Measurements from ENCODE around the gene MMP23B. TPM values are rescaled to one million over a fixed set of nuclear protein-coding genes. Genes with fewer than 3 reads are reported as not detected.

MMP23B gene
- polyA plus RNA-seq, 3 donors = 0.21 to 1.5 (median 0.24) TPM

DNA sequence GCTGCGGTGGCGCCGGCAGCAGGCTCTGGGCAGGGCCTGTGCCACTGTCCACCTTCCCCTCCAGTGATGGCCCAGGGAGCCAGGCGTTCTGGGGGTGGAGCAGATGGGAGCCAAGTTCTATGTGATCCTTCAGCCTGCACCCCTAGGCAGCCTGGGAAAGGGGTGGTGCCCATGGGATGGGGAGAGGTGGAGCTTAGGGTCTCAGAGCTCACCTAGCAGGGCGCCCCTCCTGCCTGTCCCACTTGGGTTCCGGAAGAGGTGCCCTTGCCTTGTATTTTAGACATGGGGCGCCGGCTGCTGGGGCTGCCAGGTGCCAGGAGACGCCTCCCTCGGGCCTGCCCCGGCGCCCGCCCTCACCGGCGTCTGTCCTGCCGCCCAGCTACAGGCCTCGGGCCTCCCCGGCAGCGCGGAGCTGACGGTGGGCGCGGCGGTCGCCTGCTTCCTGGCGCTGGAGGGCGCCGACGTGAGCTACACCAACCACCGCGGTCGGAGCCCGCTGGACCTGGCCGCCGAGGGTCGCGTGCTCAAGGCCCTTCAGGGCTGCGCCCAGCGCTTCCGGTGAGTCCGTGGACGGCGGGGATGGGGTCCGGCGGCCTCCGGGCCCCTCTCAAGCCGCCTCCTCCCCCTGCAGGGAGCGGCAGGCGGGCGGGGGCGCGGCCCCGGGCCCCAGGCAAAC, 3.1 kb upstream of the MMP23B start:
- intact Hi-C loops (cut with micrococcal nuclease) = no loop called here
- 28% methylated on average over 47 of the region's 53 CpGs for whole genome bisulfite sequencing (ENCODE audit: insufficient coverage)
- Histone ChIP-seq H3K79me2 (ENCODE audit: insufficient read depth, low read length) (no peaks in the 10 kb centered on the region), H3K4me2 (replicated peaks; ENCODE audit: extremely low read depth, low read length, poor library complexity, severe bottlenecking) (no peak overlapping the region), H4K20me1 (ENCODE audit: insufficient read depth, low read length) (no peaks in the 10 kb centered on the region), H3K9ac (ENCODE audit: insufficient read depth, low read length, poor library complexity, severe bottlenecking) (no peak overlapping the region), H3K4me1 (ENCODE audit: control insufficient read depth in 1 of 2, insufficient read depth in 2 of 2, low read length in 2 of 2) (peaks cover 3 to 9% of the 10 kb centered on the region in 2 donors), H3K4me3 (replicated peaks in 1 of 3; ENCODE audit: low read depth in 2 of 3, low read length in 3 of 3) (no peak overlapping the region), H3K9me3 (replicated peaks in 1 of 2; ENCODE audit: control insufficient read depth in 1 of 2, insufficient read depth in 1 of 2, low read length in 2 of 2) (no peaks in the 10 kb centered on the region), H3K36me3 (replicated peaks in 1 of 2; ENCODE audit: control insufficient read depth in 1 of 2, insufficient read depth in 2 of 2, low read length in 2 of 2) (no peaks in the 10 kb centered on the region), H3K27ac (ENCODE audit: low read depth in 1 of 2, low read length in 2 of 2) (no peak overlapping the region), H3K27me3 (ENCODE audit: control insufficient read depth in 2 of 2, insufficient read depth in 2 of 2, low read length in 2 of 2) (peaks cover 11 to 30% of the 10 kb centered on the region in 2 donors), H2AFZ (ENCODE audit: insufficient read depth, low read depth, low read length, poor library complexity, severe bottlenecking) (no peak overlapping the region)
- H3K4me3 Mint-ChIP-seq = peak overlapping the region in 1 of 2 donors; percentile 35
- H3K27me3 Mint-ChIP-seq (ENCODE audit: low read depth in 3 of 3) = peaks cover 14 to 44% (median 22%) of the 10 kb centered on the region in 3 donors
- TF ChIP-seq, protein P1, sequence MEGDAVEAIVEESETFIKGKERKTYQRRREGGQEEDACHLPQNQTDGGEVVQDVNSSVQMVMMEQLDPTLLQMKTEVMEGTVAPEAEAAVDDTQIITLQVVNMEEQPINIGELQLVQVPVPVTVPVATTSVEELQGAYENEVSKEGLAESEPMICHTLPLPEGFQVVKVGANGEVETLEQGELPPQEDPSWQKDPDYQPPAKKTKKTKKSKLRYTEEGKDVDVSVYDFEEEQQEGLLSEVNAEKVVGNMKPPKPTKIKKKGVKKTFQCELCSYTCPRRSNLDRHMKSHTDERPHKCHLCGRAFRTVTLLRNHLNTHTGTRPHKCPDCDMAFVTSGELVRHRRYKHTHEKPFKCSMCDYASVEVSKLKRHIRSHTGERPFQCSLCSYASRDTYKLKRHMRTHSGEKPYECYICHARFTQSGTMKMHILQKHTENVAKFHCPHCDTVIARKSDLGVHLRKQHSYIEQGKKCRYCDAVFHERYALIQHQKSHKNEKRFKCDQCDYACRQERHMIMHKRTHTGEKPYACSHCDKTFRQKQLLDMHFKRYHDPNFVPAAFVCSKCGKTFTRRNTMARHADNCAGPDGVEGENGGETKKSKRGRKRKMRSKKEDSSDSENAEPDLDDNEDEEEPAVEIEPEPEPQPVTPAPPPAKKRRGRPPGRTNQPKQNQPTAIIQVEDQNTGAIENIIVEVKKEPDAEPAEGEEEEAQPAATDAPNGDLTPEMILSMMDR (IDR thresholded peaks at IDR 0.05) = no peak
- peaks cover 2% of the 10 kb centered on the region for H3K4me1 Mint-ChIP-seq
- peak in 1 of 3 donors; percentile 3 for DNase-seq
- no peak overlapping the region for H3K27ac Mint-ChIP-seq
- H3K9me3 Mint-ChIP-seq = peaks cover 0 to 11% (median 3%) of the 10 kb centered on the region in 7 donors
- H3K36me3 Mint-ChIP-seq = peaks cover 4 to 12% of the 10 kb centered on the region in 2 donors

DNA sequence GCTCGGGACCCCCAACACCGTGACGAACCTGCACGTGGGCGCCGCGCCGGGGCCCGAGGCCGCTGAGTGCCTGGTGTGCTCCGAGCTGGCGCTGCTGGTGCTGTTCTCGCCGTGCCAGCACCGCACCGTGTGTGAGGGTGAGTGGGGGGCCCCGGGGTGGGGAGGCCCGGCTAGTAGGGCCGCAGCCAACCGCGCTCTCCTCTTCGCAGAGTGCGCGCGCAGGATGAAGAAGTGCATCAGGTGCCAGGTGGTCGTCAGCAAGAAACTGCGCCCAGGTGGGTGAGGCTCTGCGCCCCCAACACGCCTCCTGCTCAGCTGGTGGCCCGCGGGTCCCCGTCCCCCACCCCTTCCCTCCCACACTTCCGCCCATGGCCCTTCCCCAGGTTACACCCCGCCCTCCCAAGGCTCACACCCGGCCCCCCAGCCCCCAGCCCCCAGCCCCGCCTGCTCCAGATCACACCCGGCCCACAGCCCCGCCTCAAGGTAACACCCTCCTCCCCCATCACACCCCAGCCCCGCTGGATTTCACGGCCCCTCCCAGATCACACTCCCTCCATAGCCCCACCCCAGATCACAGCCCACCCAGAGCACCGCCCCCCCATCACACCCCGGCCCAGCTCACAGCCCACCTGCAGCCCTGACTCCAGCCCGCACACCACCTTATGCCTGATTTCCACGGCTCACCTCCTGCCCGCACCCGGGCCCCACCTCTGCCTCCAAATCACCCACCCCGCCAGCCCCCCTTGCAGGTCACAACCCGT, 2.4 kb upstream of the MMP23B start:
- Mint-ChIP-seq H3K4me3 (peak overlapping the region in 1 of 2 donors; percentile 26), H3K4me1 (peaks cover 2% of the 10 kb centered on the region), H3K9me3 (peaks cover 0 to 11% (median 3%) of the 10 kb centered on the region in 7 donors), H3K36me3 (peaks cover 4 to 12% of the 10 kb centered on the region in 2 donors), H3K27ac (no peak overlapping the region), H3K27me3 (ENCODE audit: low read depth in 3 of 3) (peaks cover 14 to 44% (median 22%) of the 10 kb centered on the region in 3 donors)
- peak in 1 of 3 donors; percentile 8 for DNase-seq
- Histone ChIP-seq H3K9ac (ENCODE audit: insufficient read depth, low read length, poor library complexity, severe bottlenecking) (no peak overlapping the region), H3K4me3 (replicated peaks in 1 of 3; ENCODE audit: low read depth in 2 of 3, low read length in 3 of 3) (no peak overlapping the region), H4K20me1 (ENCODE audit: insufficient read depth, low read length) (no peaks in the 10 kb centered on the region), H3K79me2 (ENCODE audit: insufficient read depth, low read length) (no peaks in the 10 kb centered on the region), H3K27me3 (ENCODE audit: control insufficient read depth in 2 of 2, insufficient read depth in 2 of 2, low read length in 2 of 2) (peaks cover 11 to 30% of the 10 kb centered on the region in 2 donors), H2AFZ (ENCODE audit: insufficient read depth, low read depth, low read length, poor library complexity, severe bottlenecking) (no peak overlapping the region), H3K4me1 (ENCODE audit: control insufficient read depth in 1 of 2, insufficient read depth in 2 of 2, low read length in 2 of 2) (peaks cover 3 to 9% of the 10 kb centered on the region in 2 donors), H3K36me3 (replicated peaks in 1 of 2; ENCODE audit: control insufficient read depth in 1 of 2, insufficient read depth in 2 of 2, low read length in 2 of 2) (no peaks in the 10 kb centered on the region), H3K27ac (ENCODE audit: low read depth in 1 of 2, low read length in 2 of 2) (no peak overlapping the region), H3K4me2 (replicated peaks; ENCODE audit: extremely low read depth, low read length, poor library complexity, severe bottlenecking) (no peak overlapping the region), H3K9me3 (replicated peaks in 1 of 2; ENCODE audit: control insufficient read depth in 1 of 2, insufficient read depth in 1 of 2, low read length in 2 of 2) (no peaks in the 10 kb centered on the region)
- TF ChIP-seq, protein P1 (IDR thresholded peaks at IDR 0.05) = no peak
- WGBS (ENCODE audit: insufficient coverage) = 19% methylated on average over 26 of the region's 48 CpGs
- intact Hi-C loops (cut with micrococcal nuclease) = no loop called here

Measured in CD14-positive monocyte (primary cell).